Hematopoietic multipotent progenitor cell (in vitro differentiated cells): ENCODE results near the gene FOXO1. TPM values are rescaled to one million over a fixed set of nuclear protein-coding genes. Genes with fewer than 3 reads are reported as not detected.
A peak's percentile ranks its signal among the peaks of the same experiment; 100 is the strongest.
"Not testable (repeated sequence)": the region's sequence is repeated elsewhere in the genome, so short reads cannot be mapped to it uniquely, and the experiment has no call there.

Experiments
- DNase-seq, 3 donors: peaks; one replicate each; pipeline ENCODE4 v3.0.0-alpha.2; 2011 to 2015; ENCODE audit warnings: low read depth in 2 of 3, low spot score in 2 of 3
- total RNA-seq: library from RNA; depleted of rRNA; stranded (reverse); fragments of >200 nt; gene quantifications from one replicate; pipeline ENCODE4 v1.2.3, GENCODE V29; 2012

The FOXO1 gene
- 21.8 TPM for total RNA-seq

DNA sequence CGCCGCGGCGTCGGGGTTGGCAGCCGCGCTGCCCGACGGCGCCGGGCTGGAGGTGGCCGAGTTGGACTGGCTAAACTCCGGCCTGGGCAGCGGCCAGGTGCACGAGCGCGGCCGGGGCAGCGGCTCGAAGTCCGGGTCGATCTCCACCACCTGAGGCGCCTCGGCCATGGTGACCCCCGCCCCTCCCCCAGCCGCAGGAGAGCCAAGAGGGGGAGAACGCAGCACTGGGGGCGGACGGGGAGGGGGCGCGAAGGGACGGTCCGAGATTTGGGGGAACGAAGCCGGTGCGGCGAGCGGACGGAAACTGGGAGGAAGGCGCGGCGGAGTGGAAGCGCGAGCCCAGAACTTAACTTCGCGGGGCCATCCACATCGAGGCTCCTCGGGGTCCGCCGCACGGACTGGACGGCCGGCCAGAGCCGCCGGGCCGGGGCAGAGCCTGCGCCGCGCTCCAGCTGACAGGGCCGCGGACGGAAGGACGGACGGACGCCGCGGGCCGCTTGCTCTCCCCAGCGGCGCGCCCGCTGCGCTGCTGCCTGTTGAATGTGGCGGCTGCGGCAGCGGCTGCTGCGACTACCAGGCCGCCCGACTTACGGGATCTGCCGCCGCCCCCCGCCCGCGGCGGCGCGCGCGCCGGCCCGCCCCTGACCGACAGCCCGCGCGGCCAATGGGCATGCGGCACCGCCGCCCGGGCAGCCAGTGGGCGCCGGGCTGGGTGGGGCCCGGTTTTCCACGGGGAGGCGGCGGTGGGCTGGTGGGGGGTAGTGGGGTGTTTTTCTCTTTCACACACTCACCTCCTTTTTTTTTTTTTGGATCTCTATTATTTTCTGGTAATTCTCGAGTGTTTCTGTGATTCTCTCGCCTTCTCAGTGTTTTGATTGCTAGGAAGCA is at the start of gene FOXO1:
Gene FOXO1 (minus strand): TSS at position 597 of the 888 bp plus-strand sequence. CDS start 429 bp downstream, at position 168.
- DNase-seq, result peak; percentile 86 to 90 (median 90)

DNA sequence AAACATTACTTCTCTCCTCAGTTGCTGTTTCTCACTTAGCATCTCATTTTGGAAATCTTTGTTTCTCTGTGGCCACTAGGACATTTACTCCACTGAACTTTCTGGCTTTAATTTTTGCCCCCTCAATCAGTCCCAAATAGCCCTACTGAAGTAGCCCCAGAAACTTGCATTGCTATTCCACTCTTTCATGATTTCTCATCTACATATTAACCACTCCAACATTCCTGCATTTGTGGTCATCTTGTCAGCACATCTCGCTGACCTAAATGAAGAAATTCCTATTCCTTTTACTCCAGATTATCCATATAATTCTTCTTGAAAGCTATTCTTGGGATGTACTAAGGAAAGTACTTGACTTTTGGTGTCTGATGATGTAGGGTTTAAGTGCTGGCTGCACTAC is 48.0 kb upstream of the FOXO1 start:
- not testable (repeated sequence) for DNase-seq

DNA sequence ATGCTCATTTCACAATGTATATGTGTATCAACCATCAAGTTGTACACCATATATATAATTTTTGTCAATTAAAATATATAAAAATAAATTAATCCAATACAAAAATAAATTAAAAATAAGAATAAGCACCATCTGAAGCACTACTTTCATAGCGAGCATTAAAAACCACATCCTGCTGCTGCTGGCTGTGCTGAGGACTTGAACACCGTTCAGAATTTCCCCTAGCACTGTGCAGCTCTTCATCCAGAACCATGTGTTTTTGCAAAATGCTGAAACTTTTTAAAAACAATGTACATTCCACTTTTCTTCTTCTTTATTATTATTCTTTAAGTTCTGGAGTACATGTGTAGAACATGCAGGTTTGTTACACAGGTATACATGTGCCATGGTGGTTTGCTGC is 40.0 kb upstream of the FOXO1 start:
- no peak for DNase-seq

DNA sequence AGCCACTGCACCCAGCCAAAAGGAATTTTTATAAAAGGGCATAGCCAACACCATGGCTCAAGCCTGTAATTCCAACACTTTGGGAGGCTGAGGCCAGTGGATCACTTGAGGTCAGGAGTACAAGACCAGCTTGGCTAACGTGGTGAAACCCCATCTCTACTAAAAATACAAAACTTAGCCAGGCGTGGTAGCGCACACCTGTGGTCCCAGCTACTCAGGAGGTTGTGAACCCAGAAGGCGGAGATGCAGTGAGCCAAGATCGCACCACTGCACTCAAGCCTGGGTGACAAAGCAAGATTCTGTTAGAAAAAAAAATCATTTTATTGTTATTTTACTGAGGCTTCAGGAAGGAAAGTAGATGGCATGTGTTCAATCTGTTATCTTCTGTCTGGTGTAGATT is 31.3 kb upstream of the FOXO1 start:
- DNase-seq, result no peak

DNA sequence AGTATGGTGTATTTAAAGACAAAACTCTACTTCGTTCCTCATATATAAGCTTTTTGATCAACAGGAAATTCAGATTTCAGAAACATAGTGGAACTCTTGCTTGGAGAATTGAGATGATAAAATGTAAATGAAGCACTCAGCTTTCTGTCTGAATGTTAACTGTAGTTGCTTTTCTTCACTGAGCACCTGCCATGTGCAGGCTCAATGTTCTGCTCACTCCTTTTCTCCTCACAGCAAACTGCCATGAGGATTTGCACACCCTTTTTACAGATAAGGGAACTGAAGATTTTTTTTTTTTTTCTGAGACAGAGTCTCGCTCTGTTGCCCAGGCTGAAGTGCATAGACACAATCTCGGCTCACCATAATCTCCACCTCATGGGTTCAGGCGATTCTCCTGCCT is 28.0 kb upstream of the FOXO1 start:
- no peak for DNase-seq

DNA sequence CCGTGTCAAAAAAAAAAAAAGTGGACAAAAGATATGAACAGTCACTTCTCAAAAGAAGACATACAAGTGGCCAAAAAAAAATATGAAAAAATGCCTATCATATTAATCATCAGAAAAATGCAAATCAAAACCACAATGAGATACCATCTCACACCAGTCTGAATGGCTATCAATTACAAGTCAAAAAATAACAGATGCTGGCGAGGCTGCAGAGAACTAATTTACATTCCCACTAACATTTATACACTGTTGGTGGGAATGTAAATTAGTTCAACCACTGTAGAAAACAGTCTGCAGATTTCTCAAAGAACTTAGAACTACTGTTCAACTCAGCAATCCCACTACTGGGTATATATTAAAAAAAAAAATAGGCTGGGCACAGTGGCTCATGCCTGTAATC is 26.5 kb upstream of the FOXO1 start:
- no peak for DNase-seq

DNA sequence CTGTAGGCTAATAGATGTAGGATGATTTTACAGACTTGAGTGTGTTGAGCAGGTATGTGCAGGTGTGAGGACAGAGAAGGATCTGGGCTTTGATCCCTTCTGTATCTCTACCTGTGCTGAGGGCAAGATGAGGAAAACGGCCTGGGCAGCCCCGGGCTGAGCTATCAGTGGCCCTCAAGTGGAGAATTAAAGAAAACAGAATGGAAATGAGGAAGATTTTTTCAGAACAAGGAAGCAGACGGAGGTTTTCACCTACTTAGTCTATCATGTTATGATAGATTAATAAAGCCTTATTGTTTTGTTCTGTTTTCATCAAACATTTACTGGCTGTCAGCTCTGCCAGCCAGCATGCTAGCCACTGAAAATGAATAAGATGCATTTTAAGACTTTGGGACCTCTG is 22.3 kb upstream of the FOXO1 start:
- no peak for DNase-seq

DNA sequence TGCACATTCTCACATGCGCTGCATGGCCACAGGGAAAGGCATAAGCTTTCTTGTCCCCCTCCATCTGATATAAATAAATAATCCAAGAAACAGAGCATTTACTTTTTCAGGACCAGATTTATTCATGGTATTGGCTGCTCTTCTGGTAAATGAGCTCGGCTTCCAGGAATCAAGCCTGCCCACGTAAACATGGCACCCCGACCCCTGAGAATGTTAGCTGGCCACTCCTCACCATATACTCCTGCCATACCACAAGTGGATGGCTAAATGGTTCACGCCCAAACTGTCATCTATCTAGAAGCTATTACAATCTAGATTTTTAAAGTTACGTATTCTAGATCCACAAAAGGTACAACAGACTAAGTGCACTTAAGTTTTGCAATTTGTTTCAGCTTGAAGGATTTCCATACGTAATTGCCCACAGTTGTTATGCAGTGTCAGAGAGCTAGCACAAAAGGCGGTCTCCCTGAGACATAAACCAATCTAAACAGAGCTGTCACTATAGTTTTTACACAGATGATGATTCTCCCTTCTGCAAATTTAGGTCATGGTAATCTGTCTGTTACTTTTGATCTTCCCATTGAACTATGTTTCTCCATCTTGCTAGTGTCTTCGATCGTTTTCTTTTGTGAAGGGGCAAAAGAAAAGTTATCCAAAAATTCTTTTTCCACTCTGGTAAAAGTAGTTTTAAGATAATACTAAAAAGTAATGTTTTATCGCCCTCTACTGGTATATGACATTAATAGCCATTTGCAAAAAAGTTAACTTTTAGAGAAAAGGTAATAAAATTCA is 16.2 kb upstream of the FOXO1 start:
- DNase-seq, result peak in 1 of 3 donors; percentile 63

DNA sequence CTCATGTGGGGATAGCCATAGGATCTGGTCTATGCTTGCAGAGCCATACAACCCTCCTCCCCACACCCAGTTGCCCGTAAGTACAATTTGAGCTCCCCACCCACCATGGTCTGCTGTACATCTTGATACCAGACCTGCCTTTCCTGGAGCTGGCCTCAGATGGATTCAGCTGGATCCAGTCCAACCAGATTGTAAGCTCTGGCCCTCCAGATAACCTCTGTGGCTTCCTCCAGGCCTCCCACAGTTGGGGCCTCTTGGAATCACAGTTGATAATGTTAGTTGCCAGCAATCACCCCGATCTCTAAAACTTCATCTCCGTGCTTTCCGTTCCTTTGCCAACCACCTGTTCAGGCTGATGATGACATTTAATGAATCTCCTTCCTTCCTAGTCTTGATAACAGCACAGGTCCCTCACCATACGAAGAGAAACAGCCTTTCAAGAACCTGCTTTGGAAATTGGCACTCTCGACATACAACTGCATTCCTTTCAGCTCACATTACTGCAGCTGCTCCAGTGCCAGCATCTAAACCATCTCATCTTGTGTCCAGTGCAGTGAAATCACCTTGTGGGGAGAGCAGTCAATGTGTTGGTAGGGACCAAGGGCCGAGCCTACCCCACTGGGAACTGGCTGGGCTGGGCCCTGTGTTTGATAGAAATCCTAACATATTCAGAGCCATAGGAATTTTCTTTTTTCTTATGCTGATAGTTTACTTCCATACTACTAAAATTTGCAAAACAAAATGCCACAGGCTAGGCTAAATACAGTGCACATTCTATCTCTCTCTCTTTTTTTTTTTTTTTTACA is 15.1 kb upstream of the FOXO1 start:
- DNase-seq, result peak in 2 of 3 donors; percentile 82 to 97

DNA sequence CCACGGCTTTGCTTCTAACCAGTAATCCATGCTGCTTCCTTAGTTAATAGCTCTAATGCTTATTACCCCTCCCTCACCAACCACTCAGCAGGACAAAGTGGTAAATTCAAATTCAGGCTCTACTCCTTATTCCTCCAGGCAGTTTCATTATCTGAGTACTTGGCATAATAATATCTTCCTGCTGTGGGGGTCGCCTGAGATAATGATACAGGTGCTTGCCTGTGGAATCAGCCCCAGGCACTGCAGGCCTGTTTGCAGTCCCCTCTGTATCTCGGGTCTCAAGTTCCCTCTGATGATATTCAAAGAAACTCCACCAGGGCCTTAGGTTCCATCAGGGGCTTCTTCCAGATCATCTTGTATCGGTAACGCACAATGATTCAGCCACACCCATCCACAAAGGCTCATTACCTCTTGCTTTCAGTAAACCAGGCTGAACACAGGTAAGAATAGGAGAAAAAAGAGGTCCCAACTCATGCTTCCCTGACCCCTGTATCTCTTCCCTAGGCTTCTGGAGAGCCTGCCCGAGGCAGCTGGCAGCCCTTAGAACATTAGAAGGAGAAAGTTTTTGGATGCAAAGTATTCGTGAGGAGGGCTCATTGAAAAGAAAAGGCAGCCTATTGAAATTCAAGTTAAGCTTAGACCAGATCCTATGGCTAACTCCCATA is 14.3 kb upstream of the FOXO1 start:
- DNase-seq, result no peak

DNA sequence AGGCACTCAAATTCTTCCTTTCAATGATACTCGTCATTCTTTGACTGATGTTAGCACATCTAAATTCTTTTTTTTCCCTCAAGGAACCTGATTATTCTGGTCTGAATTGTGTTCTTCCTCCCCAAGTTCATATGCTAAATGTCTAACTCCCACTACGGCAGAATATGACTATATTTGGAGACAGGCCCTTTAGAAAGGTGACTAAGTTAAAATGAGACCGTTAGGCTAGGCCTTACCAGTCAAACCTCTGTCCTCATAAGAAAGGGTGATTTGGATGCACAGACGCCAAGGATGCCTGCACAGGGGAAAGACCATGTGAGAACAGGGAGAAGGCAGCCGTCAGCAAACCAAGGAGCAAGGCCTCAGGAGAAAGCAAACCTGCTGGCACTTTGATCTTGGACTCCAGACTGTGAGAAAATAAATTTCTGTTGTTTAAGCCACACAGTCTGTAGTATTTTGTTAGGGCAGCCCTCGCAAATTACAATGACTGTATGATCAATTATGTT is 13.1 kb upstream of the FOXO1 start:
- DNase-seq, result no peak

DNA sequence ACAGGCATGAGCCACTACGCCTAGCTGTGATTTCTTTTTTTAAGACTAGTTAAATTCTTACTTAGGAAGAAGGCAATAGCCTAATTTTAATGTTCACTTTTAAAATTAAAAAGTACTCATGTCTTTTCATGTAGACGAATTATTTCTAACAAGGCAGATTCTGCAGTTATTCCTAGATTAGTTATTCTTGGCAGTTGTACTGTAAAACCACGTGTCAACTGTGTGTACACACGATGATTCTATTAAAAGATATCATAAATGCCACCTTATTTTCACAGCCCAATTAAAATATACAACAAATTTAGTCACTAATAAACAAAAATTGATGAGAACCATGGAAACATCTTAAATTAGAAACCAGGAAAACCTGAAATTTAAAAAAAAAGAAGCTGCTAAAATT is 10.6 kb upstream of the FOXO1 start:
- no peak for DNase-seq

DNA sequence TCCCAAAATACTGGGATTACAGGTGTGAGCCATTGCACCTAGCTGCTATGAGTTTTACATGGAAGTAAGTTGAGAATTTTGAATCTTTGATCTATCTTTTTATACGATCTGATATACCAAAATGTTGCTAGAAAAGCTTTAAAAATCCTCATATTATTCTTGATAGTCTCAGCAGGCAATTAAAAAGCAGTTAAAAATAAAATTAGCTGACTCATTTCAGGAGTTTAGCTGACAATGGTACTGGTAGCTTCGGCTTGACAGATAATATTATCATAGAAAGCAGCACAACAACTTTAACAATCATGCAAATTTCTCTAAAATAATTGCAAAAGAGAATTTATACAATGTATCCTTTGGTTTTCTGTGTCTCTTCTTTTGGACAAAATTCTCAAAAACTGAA is 9.6 kb upstream of the FOXO1 start:
- no peak for DNase-seq

DNA sequence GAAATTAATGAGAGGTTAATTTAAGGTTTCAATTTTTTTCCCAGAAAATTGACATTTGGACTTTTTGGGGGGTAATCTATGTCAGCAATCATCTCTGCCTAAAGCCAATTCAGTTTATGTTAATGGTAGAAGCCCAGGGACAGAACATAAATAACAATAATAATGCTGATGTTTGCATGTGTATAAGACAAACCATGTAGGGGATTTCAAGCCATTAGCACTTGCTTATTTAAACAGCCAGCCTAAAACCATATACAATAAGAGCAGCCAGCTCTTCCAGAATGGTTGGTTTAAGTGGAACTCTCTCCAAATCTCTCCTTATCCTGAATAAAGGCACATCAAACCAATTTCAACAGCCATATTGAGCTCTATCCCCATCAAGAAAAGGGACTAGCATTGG is 7.0 kb upstream of the FOXO1 start:
- no peak for DNase-seq

DNA sequence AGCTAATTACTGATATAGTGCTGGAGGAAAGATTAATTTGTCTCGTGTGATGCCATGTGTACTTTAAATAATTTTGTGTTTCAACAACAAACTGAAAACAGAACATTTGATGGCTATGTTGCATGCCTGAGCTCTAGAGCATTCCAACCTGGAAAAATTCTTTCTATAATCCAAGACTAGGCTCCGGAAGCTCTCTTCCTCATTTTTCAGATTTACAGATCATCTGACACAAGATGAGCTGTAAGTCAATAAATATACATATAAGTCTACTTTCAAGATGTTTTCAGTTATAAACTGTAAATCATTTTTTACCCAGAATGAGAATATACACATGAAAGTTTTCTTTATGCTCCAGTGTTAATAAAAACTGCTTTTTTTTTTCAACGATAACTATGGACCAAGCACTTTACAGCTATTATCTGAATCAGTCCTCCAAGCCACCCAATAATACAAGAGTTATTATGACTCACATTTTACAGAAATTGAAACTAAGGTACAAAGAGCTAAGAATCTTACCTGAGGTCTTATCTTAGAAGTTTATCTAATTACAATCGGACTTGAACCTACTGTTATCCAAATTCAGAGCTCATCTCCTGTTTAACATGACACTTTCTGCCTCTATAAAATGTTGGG is 6.4 kb upstream of the FOXO1 start:
- no peak for DNase-seq

DNA sequence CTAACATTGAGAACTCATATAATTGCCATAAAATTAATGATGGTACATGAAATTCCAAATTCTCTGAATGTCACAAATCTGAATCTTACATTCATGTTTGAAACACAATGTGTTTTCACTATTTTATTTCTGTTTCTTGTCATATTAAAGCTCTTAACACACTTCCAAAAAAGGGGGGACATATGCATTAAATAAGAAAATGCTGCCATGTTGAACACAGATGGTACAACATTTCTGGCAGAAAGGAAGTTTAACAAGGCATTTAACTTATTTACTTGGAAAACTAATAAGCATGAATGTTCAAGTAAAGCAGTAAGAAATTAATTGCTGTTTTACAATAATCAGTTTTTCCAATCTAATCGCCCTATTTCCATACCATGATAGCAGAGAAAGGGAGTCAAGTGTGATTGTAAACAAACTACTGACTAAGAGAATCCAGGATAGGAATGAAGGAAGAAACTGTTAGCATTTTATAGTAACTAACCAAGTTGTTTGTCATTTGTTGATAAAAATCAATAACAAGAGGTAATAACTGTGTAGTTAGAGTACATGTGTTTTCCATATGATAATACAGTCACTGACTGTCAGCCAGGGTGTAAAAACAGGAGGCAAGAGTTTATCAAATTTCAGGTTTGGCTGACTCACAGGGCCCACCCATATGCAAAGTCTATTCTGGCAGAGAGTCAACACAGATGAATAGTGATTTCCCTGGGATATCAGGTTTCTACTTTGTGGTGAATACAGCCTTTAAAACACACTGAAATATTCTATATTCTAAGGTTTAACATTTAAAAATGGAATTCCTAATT is 5.7 kb upstream of the FOXO1 start:
- peak in 2 of 3 donors; percentile 67 to 81 for DNase-seq

DNA sequence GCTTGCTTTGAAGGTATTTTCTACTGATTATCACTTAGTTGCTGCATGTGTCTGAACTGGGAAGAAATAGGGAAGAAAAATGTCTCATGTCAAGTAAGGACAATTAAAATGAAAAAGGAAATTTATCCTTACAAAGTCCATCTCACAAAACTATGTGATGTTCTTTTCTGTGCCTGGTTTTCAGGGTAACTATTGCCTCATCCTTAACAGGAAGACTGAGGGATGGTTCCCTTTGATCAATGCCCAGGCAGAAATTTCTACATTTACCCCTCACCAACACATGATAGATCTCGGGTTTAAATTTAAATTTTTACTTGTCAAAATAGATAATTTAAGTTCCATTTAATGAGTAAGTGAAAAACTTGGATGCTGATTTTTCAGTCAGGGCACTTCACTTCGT is 3.9 kb upstream of the FOXO1 start:
- no peak for DNase-seq

DNA sequence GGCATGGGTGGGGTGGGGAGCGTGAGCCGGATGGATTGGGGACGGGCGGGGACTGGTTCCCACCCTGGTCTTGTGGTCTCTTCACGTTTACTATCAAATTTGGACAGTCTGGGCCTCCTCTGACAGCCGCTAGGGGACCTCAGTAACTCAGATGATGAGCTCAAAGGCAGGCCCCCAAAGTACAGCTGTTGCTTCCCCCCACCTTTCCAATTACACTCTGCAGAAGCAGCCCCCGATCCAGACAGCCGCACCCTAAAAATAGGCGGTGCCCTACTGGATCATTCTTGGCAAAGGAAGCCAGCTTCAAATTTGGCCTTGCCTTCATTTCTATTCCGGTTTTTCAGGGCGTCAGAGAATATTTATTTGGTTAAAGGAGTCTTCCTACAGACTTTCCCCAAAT is 1.9 kb upstream of the FOXO1 start:
- peak in 2 of 3 donors; percentile 64 for DNase-seq

DNA sequence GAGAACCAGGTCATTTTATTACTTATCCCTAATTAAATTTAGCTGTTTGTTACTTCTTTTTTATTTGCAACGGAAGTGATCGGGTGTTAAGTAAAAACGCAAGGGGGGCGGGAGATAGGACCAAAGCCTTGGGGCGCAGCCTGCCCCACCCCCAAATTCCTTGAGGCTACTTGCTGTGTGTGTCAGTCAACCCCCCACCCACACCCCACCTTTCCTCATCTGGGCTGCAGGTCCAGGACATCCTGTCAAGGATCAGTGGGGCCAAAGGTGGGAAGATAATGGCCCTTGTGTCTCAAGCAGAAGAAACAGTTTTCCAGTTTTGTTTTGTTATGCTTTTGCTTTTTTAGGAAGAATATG is 1.2 kb upstream of the FOXO1 start:
- no peak for DNase-seq
